ENCODE results near the gene MOV10.

Gene MOV10

GRCh38 chr1:112712701-112713128, 38.3 kb downstream of the MOV10 start:
- FAIRE-seq (no peak), DNase-seq (ENCODE audit: insufficient read length, low spot score) (no peak)
- no peak for TF ChIP-seq CTCF (IDR thresholded peaks at IDR 0.05; ENCODE audit: insufficient read depth, missing control alignments)

GRCh38 chr1:112713466-112714312, 39.2 kb downstream of the MOV10 start:
- DNase-seq (ENCODE audit: insufficient read length, low spot score) (no peak), FAIRE-seq (no peak)
- no peak for TF ChIP-seq CTCF (IDR thresholded peaks at IDR 0.05; ENCODE audit: insufficient read depth, missing control alignments)

- TF ChIP-seq CTCF (IDR thresholded peaks at IDR 0.05; ENCODE audit: insufficient read depth, missing control alignments) = no peak
- DNase-seq (ENCODE audit: insufficient read length, low spot score) (no peak), FAIRE-seq (no peak)
These were observed 40.1 kb downstream of the MOV10 start for GRCh38 chr1:112714313-112715263.

GRCh38 chr1:112715264-112716053, 41.0 kb downstream of the MOV10 start, which contains the start of gene PPM1J:
PPM1J (minus strand) TSS chr1:112715332; CDS start chr1:112715301, 31 bp downstream.
- peak; percentile 93 for DNase-seq (ENCODE audit: insufficient read length, low spot score)
- TF ChIP-seq CTCF (IDR thresholded peaks at IDR 0.05; ENCODE audit: insufficient read depth, missing control alignments) = no peak
- FAIRE-seq = no peak

GRCh38 chr1:112716133-112716720, 41.8 kb downstream of the MOV10 start:
- peak; percentile 94 for TF ChIP-seq CTCF (IDR thresholded peaks at IDR 0.05; ENCODE audit: insufficient read depth, missing control alignments)
- DNase-seq (ENCODE audit: insufficient read length, low spot score) (peak; percentile 79), FAIRE-seq (no peak)

- FAIRE-seq (no peak), DNase-seq (ENCODE audit: insufficient read length, low spot score) (no peak)
- TF ChIP-seq CTCF (IDR thresholded peaks at IDR 0.05; ENCODE audit: insufficient read depth, missing control alignments) = no peak
These were observed 42.9 kb downstream of the MOV10 start for GRCh38 chr1:112717263-112717873.
